ENCODE data around the gene WDR7. TPM values are rescaled to one million over a fixed set of nuclear protein-coding genes. Genes with fewer than 3 reads are reported as not detected.

Gene WDR7
- total and polyA plus RNA-seq, 4 donors, result 6.5 to 46.6 (median 20.5) TPM

DNA sequence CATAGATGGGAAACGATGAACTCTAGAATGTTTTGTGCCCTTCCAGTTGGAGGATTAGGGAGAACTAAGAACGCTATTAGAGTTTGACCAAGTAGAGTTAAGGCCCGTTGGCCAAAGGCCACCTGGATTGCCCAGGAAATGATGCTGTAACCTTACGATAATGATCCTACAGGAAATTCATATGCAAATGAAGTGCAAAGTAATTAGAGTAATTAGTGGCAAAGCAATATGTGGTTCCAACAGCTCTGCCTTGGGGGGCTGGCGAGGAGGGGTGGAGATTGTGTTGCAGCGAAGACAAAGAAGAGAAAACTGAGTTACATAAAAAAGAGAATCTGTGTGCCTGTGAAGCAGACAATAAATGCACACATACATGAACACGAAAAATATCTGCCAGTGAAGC lies 434.2 kb downstream of the WDR7 start:
- no peak for DNase-seq

DNA sequence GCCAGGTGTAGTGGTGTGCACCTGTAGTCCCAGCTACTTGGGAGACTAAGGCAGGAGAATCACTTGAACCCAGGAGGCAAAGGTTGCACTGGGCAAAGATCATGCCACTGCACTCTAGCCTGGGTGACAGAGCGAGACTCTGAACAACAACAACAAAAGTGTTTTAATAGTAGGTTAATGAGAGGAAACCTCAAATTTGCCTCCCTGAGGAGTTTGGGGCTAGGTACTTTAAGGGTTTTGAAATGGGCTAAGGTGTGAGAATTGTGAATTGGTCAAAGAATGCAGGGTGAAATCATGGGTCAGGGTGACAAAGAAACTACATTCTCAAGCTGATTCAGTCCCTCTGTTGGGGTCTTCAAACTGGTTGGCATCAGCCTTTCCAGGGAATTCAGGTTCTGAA lies 435.0 kb downstream of the WDR7 start:
- no peaks in the 10 kb centered on the region for H3K4me1 ChIP-seq (ENCODE audit: control insufficient read depth in 1 of 2, insufficient read depth in 2 of 2, low read length in 2 of 2)
- DNase-seq, result no peak
- no peak for ATAC-seq (ENCODE audit: low FRiP score)
- H3K27me3 ChIP-seq (ENCODE audit: control insufficient read depth in 1 of 2, insufficient read depth in 2 of 2, low read length in 1 of 2), result no peaks in the 10 kb centered on the region
- WGBS, 2 donors, result 87 to 89% methylated on average over 1 of the region's 1 CpG
- no peaks in the 10 kb centered on the region for H3K36me3 ChIP-seq (ENCODE audit: control insufficient read depth in 1 of 2, insufficient read depth in 2 of 2, low read length in 1 of 2)
- H3K27ac ChIP-seq (ENCODE audit: low read depth in 1 of 2, low read length in 2 of 2), result no peak overlapping the region
- no peak overlapping the region for H3K4me3 ChIP-seq (ENCODE audit: low read length in 2 of 2)
- intact Hi-C loops (cut with DNase I), result no loop called here
- peaks cover 1% of the 10 kb centered on the region for H3K9me3 ChIP-seq (ENCODE audit: control insufficient read depth, low read length)

More for the DNA sequence above, 434.2 kb downstream of the WDR7 start:
- Histone ChIP-seq H3K27ac (ENCODE audit: low read depth in 1 of 2, low read length in 2 of 2) (no peak overlapping the region), H3K36me3 (ENCODE audit: control insufficient read depth in 1 of 2, insufficient read depth in 2 of 2, low read length in 1 of 2) (no peaks in the 10 kb centered on the region), H3K27me3 (ENCODE audit: control insufficient read depth in 1 of 2, insufficient read depth in 2 of 2, low read length in 1 of 2) (no peaks in the 10 kb centered on the region), H3K4me3 (ENCODE audit: low read length in 2 of 2) (no peak overlapping the region), H3K4me1 (ENCODE audit: control insufficient read depth in 1 of 2, insufficient read depth in 2 of 2, low read length in 2 of 2) (no peaks in the 10 kb centered on the region), H3K9me3 (ENCODE audit: control insufficient read depth, low read length) (peaks cover 1% of the 10 kb centered on the region)
- ATAC-seq (ENCODE audit: low FRiP score), result no peak
- WGBS, 2 donors, result 72 to 73% methylated on average over 7 of the region's 7 CpGs
- intact Hi-C loops (cut with DNase I), result no loop called here

Other genes with a start within 250 kb of the WDR7 start
- 10 to 100 TPM; 44.7 to 49.6 TPM for gene TXNL1, start 12.8 kb upstream of the WDR7 start, total RNA-seq
- gene TXNL1, start 12.8 kb upstream of the WDR7 start, polyA plus RNA-seq, result 10 to 100 TPM; 36.4 to 44.2 TPM

Data from aorta (tissue), 5 donors.